MM.1S (cell line): ENCODE data around the gene KPNA1.

Source experiments
- EZH2phosphoT487 ChIP-seq: fragments of 300-600 bp; sonication (generic); IDR thresholded peaks from 2 replicates; pipeline ENCODE4 v1.6.1; 2018; ENCODE audit warnings: antibody characterized with exemption, low read length
- TF ChIP-seq, protein P1 (sequence below): fragments of 300-600 bp; sonication (generic); IDR thresholded peaks from 2 replicates; pipeline ENCODE4 v1.5.1; 2016; ENCODE audit warnings: antibody characterized with exemption, low read length, mixed read lengths

DNA sequence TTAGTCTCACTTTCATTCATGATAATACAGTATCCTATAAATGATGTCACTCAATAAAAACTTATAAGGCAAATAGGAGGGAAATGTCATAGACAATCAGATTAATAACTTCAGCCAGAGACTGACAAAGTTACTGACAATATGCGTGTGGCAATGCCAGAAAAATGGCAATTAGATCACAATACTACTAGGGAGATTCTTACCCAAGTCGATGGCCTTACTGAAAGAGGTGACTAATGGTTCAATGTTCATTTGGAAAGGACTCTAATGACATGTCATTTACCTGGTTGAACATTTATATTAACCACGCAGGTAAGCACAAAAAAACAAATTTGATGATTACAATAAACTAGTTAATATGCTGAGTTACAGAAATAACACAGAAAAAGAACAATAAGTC, 52.9 kb downstream of the KPNA1 start:
- TF ChIP-seq, protein P1, sequence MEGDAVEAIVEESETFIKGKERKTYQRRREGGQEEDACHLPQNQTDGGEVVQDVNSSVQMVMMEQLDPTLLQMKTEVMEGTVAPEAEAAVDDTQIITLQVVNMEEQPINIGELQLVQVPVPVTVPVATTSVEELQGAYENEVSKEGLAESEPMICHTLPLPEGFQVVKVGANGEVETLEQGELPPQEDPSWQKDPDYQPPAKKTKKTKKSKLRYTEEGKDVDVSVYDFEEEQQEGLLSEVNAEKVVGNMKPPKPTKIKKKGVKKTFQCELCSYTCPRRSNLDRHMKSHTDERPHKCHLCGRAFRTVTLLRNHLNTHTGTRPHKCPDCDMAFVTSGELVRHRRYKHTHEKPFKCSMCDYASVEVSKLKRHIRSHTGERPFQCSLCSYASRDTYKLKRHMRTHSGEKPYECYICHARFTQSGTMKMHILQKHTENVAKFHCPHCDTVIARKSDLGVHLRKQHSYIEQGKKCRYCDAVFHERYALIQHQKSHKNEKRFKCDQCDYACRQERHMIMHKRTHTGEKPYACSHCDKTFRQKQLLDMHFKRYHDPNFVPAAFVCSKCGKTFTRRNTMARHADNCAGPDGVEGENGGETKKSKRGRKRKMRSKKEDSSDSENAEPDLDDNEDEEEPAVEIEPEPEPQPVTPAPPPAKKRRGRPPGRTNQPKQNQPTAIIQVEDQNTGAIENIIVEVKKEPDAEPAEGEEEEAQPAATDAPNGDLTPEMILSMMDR = no peak
- no peak for TF ChIP-seq EZH2phosphoT487
